ENCODE measurements around the gene CCAR1.
"Not testable (repeated sequence)": the region's sequence is repeated elsewhere in the genome, so short reads cannot be mapped to it uniquely, and the experiment has no call there.

The CCAR1 gene

GRCh38 chr10:68720793-68721672 is at the start of gene CCAR1:
TSS of gene CCAR1 (plus strand) at chr10:68721239. CDS start at chr10:68722505, 1,266 bp downstream.
- peak; percentile 92 to 98 for DNase-seq (ENCODE audit: extremely low read depth in 1 of 2, low read depth in 1 of 2)

DNA sequence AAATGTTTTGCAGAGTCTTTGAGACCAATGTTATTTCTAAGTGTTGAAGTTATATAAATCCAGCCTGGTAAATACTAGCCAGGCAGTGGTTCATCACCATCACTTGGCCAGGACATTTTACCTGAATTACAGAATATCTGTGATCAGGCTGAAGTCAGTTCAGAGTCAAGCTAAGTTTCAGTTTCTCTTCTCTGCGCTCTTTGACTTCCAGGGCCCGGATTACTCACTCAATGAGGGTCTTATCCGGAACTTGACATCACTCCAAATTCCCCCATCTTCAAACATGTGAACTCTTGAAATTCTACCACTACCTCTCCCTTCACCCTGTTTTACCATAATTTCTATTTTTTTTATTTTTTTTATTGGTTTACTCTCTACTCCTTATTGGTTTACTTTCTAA is 36.6 kb upstream of the CCAR1 start:
- no peak for DNase-seq (ENCODE audit: extremely low read depth in 1 of 2, low read depth in 1 of 2)

DNA sequence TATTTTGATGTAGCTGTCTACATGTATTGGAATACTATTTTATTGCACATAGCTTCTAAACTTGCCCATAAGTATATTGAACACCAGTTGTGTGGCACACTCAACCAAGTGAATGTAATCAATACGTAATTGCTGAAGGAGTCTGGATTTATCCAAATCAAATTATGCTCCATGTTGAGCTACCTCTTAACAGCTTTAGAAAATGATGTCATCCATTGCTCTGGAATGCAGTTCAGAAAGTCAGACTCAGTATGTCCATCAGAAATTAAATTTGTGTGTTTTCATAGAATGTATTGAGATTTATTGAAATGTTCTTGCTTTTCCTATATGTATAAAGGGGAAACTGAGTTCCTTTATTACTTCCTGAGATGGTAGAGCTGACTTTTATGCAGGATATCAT is 25.0 kb upstream of the CCAR1 start:
- DNase-seq (ENCODE audit: extremely low read depth in 1 of 2, low read depth in 1 of 2) = no peak

DNA sequence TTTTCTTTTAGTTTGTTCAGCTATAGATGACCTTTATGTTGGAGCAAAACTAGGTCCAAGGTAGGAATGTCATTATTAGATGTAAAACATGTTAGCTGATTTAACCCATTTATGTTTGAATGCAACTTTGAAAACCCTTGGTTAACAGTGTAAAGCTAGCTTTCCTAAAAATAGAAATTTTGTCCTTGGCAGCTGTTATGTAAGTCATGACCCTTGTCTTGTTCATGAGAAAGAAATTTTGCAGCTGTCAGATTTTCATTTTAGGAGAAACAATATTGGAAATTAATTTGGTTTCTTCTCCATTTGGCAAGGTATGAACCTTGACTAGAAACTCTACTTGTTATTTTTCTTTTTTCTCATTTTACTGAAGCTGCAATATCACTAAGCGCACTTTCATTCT is 23.9 kb upstream of the CCAR1 start:
- DNase-seq (ENCODE audit: extremely low read depth in 1 of 2, low read depth in 1 of 2) = no peak

- no peak for DNase-seq (ENCODE audit: extremely low read depth in 1 of 2, low read depth in 1 of 2)
Measured at GRCh38 chr10:68700197-68700596, 20.8 kb upstream of the CCAR1 start.

DNA sequence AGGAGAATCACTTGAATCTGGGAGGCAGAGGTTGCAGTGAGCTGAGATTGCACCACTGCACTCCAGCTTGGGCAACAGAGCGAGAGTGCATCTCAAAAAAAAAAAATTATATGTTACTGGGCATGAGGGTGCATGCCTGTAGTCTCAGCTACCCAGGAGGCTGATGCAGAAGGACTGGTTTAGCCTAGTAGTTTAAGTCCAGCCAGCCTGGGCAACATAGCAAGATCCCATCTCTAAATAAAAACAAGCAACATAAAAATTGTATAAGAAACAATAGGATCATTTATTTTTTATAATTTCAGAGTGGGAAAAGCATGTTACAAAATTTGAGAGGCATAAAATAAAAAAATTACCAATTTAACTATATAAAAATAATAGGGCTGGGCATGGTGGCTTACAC is 15.5 kb upstream of the CCAR1 start:
- no peak for DNase-seq (ENCODE audit: extremely low read depth in 1 of 2, low read depth in 1 of 2)

- not testable (repeated sequence) for DNase-seq (ENCODE audit: extremely low read depth in 1 of 2, low read depth in 1 of 2)
Measured at GRCh38 chr10:68708987-68709386, 12.1 kb upstream of the CCAR1 start.

DNA sequence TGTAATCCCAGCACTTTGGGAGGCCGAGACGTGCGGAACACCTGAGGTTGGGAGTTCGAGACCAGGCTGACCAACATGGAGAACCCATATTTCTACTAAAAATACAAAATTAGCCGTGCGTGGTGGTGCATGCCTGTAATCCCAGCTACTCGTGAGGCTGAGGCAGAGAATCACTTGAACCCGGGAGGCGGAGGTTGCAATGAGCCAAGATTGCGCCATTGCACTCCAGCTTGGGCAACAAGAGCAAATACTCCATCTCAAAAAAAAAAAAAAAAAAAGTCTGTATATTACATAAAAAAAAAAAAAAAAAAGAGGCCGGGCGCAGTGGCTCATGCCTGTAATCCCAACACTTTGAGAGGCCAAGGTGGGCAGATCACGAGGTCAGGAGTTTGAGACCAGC is 8.0 kb upstream of the CCAR1 start:
- not testable (repeated sequence) for DNase-seq (ENCODE audit: extremely low read depth in 1 of 2, low read depth in 1 of 2)

- DNase-seq (ENCODE audit: extremely low read depth in 1 of 2, low read depth in 1 of 2) = no peak
Measured at GRCh38 chr10:68717435-68717834, 3.6 kb upstream of the CCAR1 start.

DNA sequence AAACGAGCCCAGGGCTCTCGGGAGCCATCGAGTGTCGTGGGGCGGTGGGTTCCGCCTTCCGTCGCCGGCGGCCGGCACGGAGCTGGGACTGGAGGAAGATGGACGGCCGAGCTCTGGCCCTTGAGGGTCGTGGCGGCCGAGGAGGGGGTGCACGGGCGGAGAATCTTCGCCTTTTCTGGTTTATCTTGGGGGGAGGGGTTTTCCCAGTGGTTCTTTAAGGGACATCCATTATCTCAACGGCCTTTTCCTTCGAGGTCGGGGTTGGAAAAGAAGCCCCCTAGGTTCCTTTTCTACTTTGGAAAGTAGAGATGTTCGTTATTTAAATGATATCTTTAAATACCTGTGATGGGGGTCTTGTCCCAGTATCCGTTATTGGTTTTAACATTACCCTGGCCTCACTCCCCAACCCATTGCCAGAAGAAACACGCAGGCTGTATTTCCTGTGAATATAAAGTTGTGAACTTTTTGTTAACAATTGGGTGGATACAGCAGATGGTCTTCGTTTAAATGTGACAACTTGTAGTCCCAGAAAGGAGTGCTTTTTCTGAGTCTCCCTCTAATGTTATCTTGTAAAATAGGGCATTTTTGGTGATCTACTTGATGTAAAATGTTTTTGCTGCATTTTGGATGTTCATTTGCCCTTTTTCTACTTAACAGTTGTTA is 765 bp downstream of the CCAR1 start:
- DNase-seq (ENCODE audit: extremely low read depth in 1 of 2, low read depth in 1 of 2) = no peak

GRCh38 chr10:68725016-68725415 is 4.0 kb downstream of the CCAR1 start:
- no peak for DNase-seq (ENCODE audit: extremely low read depth in 1 of 2, low read depth in 1 of 2)

GRCh38 chr10:68727146-68727545 is 6.1 kb downstream of the CCAR1 start:
- no peak for DNase-seq (ENCODE audit: extremely low read depth in 1 of 2, low read depth in 1 of 2)

DNA sequence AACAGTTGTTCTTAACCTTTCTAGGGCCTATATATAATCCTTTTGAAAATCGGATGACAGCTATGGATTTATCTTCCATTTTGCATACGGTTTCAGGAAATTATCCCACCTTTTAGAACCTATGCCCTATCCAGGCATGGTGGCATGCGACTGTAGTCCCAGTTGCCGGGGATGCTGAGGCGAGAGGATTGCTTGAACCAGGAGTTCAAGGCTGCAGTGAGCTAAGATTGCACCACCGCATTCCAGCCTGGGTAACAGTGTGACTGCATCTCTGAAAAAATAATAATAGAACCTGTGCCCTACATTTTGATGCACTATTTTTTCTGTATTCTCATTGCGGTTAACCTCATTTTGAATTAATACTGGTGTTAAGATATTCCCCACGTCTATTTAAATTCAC is 11.6 kb downstream of the CCAR1 start:
- no peak for DNase-seq (ENCODE audit: extremely low read depth in 1 of 2, low read depth in 1 of 2)

DNA sequence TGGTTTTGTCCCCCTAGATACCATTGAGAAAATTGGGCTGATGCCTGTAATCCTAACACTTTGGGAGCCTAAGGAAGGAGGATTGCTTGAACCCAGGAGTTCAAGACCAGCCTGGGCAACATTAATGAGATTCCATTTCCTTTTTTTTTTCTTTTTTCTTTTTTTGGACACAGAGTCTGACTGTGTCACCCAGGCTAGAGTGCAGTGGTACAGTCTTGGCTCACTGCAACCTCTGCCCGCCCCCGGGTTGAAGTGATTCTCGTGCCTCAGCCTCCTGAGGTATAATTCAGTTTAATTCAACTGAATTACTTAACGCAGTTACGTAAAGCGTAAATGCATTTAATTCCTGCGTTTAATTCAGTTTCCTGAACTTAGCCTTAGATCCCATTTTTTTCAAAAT is 13.3 kb downstream of the CCAR1 start:
- no peak for DNase-seq (ENCODE audit: extremely low read depth in 1 of 2, low read depth in 1 of 2)

DNA sequence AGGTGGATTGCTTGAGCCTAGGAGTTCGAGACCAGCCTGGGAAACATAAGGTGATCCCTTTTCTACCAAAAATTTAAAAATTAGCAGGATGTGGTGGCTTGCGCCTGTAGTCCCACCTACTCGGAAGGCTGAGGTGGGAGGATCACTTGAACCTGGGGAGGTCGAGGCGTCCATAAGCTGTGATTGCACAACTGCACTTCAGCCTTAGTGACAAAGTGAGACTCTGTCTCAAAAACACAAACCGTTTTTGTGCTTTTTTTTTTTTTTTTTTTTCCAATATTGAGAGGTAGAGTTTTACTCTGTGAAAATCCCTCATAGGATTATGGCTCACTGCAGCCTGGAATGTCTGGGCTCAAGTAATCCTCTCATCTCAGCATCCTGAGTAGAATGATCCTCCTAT is 14.1 kb downstream of the CCAR1 start:
- DNase-seq (ENCODE audit: extremely low read depth in 1 of 2, low read depth in 1 of 2) = no peak

DNA sequence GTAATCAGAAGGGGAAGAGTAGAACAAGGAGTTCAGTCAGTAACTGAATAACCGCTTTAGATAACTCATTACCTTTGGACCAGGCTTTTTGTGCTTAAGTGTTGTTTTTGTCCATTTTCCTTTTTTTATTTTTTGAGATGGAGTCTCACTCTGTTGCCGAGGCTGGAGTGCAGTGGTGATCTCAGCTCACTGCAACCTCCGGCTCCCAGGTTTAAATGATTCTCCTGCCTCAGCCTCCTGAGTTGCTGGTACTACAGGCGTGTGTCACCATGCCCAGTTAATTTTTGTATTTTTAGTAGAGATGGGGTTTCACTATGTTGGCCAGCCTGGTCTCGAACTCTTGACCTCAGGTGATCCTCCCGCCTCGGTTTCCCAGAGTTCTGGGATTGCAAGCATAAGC is 14.7 kb downstream of the CCAR1 start:
- DNase-seq (ENCODE audit: extremely low read depth in 1 of 2, low read depth in 1 of 2) = not testable (repeated sequence)

DNA sequence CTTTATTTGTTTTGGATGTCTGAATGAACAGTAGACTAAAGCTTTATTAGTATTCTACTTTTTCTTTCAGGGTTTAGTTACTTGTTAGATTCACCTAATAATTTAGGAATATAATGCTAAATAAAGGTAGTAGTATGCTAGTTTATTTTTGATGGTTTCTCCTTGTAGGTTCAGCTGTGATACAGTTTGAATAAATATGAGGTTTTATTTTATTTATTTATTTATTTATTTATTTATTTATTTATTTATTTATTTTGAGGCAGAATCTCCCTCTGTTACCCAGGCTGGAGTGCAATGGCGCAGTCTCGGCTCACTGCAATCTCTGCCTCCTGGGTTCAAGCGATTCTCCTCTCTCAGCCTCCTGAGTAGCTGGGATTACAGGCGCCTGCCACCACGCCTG is 19.6 kb downstream of the CCAR1 start:
- DNase-seq (ENCODE audit: extremely low read depth in 1 of 2, low read depth in 1 of 2) = not testable (repeated sequence)

DNA sequence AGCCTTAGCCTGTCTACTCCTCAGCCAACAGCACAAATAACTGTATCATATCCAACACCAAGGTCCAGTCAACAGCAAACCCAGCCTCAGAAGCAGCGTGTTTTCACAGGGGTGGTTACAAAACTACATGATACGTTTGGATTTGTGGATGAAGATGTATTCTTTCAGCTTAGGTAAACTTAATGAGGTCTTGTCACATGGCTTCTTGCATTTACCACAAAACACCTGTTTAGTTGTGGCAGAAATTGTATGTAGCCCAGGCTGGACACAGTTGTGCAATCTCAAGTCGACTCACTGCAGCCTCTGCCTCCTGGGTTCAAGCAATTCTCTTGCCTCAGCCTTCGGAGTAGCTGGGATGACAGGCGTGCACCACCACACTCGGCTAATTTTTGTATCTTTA is 21.4 kb downstream of the CCAR1 start:
- DNase-seq (ENCODE audit: extremely low read depth in 1 of 2, low read depth in 1 of 2) = no peak

DNA sequence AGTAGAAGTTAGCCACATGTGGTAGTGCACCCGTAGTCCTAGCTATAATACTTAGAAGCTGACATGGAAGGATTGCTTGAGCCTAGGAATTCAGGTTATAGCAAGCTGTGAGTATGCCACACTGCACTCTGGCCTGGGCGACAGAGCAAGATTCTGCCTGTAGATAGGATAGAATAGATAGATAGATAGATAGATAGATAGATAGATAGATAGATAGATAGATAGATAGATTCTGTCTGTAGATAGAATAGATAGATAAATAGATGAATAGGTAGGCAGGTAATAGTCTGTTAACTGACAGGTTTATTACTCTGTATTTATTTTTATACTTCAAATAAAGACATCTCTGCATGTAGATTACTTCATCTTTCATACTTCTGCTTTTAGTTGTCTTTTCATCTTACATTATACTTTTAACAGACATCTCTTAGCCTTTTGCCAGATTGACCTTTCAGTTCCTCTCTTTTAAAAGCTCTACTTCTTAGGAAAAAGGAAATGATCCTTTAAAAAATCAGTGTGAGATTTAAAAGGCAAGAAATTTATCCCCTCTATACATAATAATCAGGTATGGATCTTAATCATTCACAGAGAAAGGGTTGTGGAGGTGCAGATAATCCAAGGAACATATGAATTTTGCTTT is 31.8 kb downstream of the CCAR1 start:
- DNase-seq (ENCODE audit: extremely low read depth in 1 of 2, low read depth in 1 of 2) = no peak

DNA sequence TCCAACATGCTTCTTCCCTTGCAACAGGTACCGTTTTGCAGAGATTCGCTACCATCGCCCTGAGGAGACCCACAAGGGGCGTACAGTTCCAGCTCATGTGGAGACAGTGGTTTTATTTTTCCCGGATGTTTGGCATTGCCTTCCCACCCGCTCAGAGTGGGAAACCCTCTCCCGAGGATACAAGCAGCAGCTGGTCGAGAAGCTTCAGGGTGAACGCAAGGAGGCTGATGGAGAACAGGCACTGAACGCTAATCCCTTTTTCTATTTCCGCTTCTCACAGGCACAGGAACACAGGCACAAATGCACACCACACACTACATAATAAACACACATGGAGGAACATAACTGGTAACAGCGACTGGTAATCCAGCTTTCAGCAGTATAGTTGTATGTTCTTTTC is 35.2 kb downstream of the CCAR1 start:
- no peak for DNase-seq (ENCODE audit: extremely low read depth in 1 of 2, low read depth in 1 of 2)

GRCh38 chr10:68756766-68757165 is 35.7 kb downstream of the CCAR1 start:
- DNase-seq (ENCODE audit: extremely low read depth in 1 of 2, low read depth in 1 of 2) = no peak
